ENCODE results near the gene PPID. TPM values are rescaled to one million over a fixed set of nuclear protein-coding genes. Genes with fewer than 3 reads are reported as not detected.

Gene PPID
- total RNA-seq, 2 donors from 2014 or later = 38.9 to 40.3 TPM

DNA sequence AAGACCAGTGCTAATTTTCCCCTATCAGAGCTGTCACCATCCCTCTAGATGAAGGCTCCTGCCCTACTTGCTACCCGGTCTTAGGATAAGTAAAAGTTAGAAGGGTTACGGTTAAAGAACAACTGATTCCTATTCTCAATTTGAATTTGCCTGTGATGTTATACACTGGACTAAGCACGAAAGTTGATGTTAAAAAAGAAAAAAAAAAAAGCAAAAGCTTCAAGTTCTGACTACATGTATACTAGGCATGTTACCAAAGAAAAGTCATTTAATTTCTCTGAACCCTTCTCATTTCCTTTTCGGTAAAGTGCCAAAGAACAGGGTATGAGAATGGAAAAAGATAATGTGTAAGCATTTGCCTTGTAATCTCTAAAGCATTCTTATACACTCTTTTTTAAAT lies 1.4 kb upstream of the PPID start:
- WGBS, 2 experiments (ENCODE audit: insufficient coverage in 1 of 2, insufficient read length in 1 of 2) = 87 to 90% methylated on average over 2 to 3 of the region's 4 CpGs
- Histone ChIP-seq H3K36me3 (ENCODE audit: control insufficient read depth, insufficient read depth, low read length) (peaks cover 17% of the 10 kb centered on the region), H3K27ac (ENCODE audit: low read depth, low read length) (no peak overlapping the region), H3K9me3 (ENCODE audit: control insufficient read depth, low read length) (no peaks in the 10 kb centered on the region), H3K9ac (ENCODE audit: extremely low read depth, low read length, poor library complexity, severe bottlenecking) (no peak overlapping the region), H3K4me3 (ENCODE audit: low read length) (no peak overlapping the region), H3K27me3 (ENCODE audit: control insufficient read depth, insufficient read depth, low read length, poor library complexity, severe bottlenecking) (peaks cover 18% of the 10 kb centered on the region), H3K4me1 (ENCODE audit: control insufficient read depth, insufficient read depth, low read length) (no peaks in the 10 kb centered on the region)
- TF ChIP-seq, protein P1, sequence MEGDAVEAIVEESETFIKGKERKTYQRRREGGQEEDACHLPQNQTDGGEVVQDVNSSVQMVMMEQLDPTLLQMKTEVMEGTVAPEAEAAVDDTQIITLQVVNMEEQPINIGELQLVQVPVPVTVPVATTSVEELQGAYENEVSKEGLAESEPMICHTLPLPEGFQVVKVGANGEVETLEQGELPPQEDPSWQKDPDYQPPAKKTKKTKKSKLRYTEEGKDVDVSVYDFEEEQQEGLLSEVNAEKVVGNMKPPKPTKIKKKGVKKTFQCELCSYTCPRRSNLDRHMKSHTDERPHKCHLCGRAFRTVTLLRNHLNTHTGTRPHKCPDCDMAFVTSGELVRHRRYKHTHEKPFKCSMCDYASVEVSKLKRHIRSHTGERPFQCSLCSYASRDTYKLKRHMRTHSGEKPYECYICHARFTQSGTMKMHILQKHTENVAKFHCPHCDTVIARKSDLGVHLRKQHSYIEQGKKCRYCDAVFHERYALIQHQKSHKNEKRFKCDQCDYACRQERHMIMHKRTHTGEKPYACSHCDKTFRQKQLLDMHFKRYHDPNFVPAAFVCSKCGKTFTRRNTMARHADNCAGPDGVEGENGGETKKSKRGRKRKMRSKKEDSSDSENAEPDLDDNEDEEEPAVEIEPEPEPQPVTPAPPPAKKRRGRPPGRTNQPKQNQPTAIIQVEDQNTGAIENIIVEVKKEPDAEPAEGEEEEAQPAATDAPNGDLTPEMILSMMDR (conservative IDR thresholded peaks at IDR 0.05) = no peak
- H3K36me3 Mint-ChIP-seq (ENCODE audit: low read depth) = peaks cover 19% of the 10 kb centered on the region
- H3K27ac Mint-ChIP-seq = no peak overlapping the region
- H3K4me1 Mint-ChIP-seq = peaks cover 4% of the 10 kb centered on the region
- no peak overlapping the region for H3K4me3 Mint-ChIP-seq
- no peaks in the 10 kb centered on the region for H3K9me3 Mint-ChIP-seq
- no peak for DNase-seq
- H3K27me3 Mint-ChIP-seq (ENCODE audit: insufficient read depth) = peaks cover 14% of the 10 kb centered on the region

DNA sequence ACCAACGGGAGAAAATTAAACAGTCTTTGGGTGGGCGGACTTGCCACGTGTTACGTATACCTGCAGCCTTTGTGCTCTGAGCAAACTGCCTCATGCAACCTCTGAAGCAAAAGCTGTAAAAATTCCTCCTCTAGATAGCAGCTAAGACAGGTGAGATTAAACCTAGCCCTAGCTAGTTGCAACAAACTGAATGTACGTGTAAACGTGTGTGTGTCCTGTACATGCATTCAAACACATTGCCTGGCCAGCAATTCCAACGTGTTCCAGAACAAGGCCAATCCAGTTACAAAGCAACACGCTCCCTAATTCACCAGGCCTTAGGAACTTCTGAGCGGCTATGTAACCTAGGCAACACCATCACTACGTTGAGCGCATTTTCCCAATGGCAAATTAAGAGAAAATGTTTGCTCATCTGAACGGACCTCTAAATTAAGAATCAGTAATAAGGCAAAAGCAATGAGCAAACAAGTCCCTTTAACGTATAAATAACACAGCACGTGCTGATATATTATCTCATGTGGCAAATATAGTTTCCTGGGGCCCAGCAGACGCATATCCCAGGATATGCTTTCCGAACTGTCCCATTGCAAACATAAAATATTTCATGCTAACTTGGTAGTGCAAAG lies 792 bp downstream of the PPID start:
- H3K4me3 Mint-ChIP-seq = peak overlapping the region; percentile 83
- TF ChIP-seq, protein P1 (conservative IDR thresholded peaks at IDR 0.05) = no peak
- 20 to 22% methylated on average over 14 to 16 of the region's 16 CpGs for WGBS, 2 experiments (ENCODE audit: insufficient coverage in 1 of 2, insufficient read length in 1 of 2)

DNA sequence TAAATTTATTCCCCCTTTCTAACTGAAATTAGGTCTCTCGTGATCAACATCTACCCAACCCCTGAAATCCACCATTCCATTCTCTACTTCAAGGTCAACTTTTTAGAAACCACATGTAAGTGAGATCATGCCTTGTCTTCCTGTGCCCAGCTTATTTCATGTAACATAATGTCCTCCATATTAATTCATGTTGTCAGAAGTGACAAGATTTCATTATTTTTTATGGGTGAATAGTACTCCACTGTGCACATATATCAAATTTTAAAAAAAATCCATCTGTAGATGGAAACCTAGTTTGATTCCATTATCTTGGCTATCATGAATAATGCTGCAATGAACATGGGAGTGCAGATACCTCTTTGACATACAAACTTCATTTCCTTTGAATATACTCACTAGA lies 1.5 kb downstream of the PPID start:
- no peaks in the 10 kb centered on the region for H3K9me3 Mint-ChIP-seq
- 97 to 100% methylated on average over 1 of the region's 1 CpG for WGBS, 2 experiments (ENCODE audit: insufficient coverage in 1 of 2, insufficient read length in 1 of 2)
- H3K27ac Mint-ChIP-seq = no peak overlapping the region
- H3K27me3 Mint-ChIP-seq (ENCODE audit: insufficient read depth) = peaks cover 1% of the 10 kb centered on the region
- H3K4me1 ChIP-seq (ENCODE audit: control insufficient read depth, insufficient read depth, low read length) = no peaks in the 10 kb centered on the region
- H3K4me1 Mint-ChIP-seq = peaks cover 4% of the 10 kb centered on the region
- H3K9me3 ChIP-seq (ENCODE audit: control insufficient read depth, low read length) = no peaks in the 10 kb centered on the region
- H3K27me3 ChIP-seq (ENCODE audit: control insufficient read depth, insufficient read depth, low read length, poor library complexity, severe bottlenecking) = no peaks in the 10 kb centered on the region
- H3K4me3 ChIP-seq (ENCODE audit: low read length) = peak overlapping the region; percentile 97
- peak overlapping the region; percentile 87 for H3K9ac ChIP-seq (ENCODE audit: extremely low read depth, low read length, poor library complexity, severe bottlenecking)
- H3K4me3 Mint-ChIP-seq = peak overlapping the region; percentile 83
- peaks cover 44% of the 10 kb centered on the region for H3K36me3 Mint-ChIP-seq (ENCODE audit: low read depth)
- DNase-seq = no peak
- peaks cover 42% of the 10 kb centered on the region for H3K36me3 ChIP-seq (ENCODE audit: control insufficient read depth, insufficient read depth, low read length)
- H3K27ac ChIP-seq (ENCODE audit: low read depth, low read length) = no peak overlapping the region
- TF ChIP-seq, protein P1 (conservative IDR thresholded peaks at IDR 0.05) = no peak

More for the DNA sequence above, 792 bp downstream of the PPID start:
- Mint-ChIP-seq H3K4me1 (peaks cover 4% of the 10 kb centered on the region), H3K9me3 (no peaks in the 10 kb centered on the region), H3K27me3 (ENCODE audit: insufficient read depth) (peaks cover 5% of the 10 kb centered on the region), H3K36me3 (ENCODE audit: low read depth) (peaks cover 39% of the 10 kb centered on the region), H3K27ac (peak overlapping the region; percentile 96)
- Histone ChIP-seq H3K27ac (ENCODE audit: low read depth, low read length) (peak overlapping the region; percentile 81), H3K9ac (ENCODE audit: extremely low read depth, low read length, poor library complexity, severe bottlenecking) (peak overlapping the region; percentile 87), H3K27me3 (ENCODE audit: control insufficient read depth, insufficient read depth, low read length, poor library complexity, severe bottlenecking) (no peaks in the 10 kb centered on the region), H3K36me3 (ENCODE audit: control insufficient read depth, insufficient read depth, low read length) (peaks cover 40% of the 10 kb centered on the region), H3K9me3 (ENCODE audit: control insufficient read depth, low read length) (no peaks in the 10 kb centered on the region), H3K4me3 (ENCODE audit: low read length) (peak overlapping the region; percentile 97), H3K4me1 (ENCODE audit: control insufficient read depth, insufficient read depth, low read length) (no peaks in the 10 kb centered on the region)
- peak; percentile 65 for DNase-seq
